GM23338 (cell line): Measurements from ENCODE around the gene SLC39A11. TPM values are rescaled to one million over a fixed set of nuclear protein-coding genes. Genes with fewer than 3 reads are reported as not detected.

Experiments used
- ATAC-seq: fragments of 200-7000 bp; cut with Tn5 transposase; 3 replicates; pipeline ENCODE4 v1.9.1; 2020
- DNase-seq: peaks from one replicate; pipeline ENCODE4 v3.0.0-alpha.2; 2015; ENCODE audit warnings: low spot score
- H2AFZ ChIP-seq: fragments of 200-600 bp; sonication (generic); 2 replicates; pipeline ENCODE4 v1.8.0; 2016; ENCODE audit warnings: antibody characterized with exemption, mild to moderate bottlenecking, moderate library complexity
- H3F3A ChIP-seq: fragments of 200-600 bp; sonication (generic); replicated peaks from 2 replicates; pipeline ENCODE4 v1.8.0; 2017; ENCODE audit warnings: antibody characterized with exemption, mixed run types, low read depth
- H3K27ac ChIP-seq: fragments of 200-600 bp; sonication (generic); 2 replicates; pipeline ENCODE4 v1.6.1; 2016; ENCODE audit warnings: low read depth
- H3K27me3 ChIP-seq: fragments of 200-600 bp; sonication (generic); 2 replicates; pipeline ENCODE4 v1.8.0; 2016; ENCODE audit warnings: mild to moderate bottlenecking, mixed run types, moderate library complexity; ENCODE audit not compliant: insufficient read depth
- H3K36me3 ChIP-seq: fragments of 200-600 bp; sonication (generic); 2 replicates; pipeline ENCODE4 v1.8.0; 2016; ENCODE audit warnings: mild to moderate bottlenecking; ENCODE audit not compliant: insufficient read depth
- H3K4me1 ChIP-seq: fragments of 200-600 bp; sonication (generic); 2 replicates; pipeline ENCODE4 v1.8.0; 2016; ENCODE audit warnings: mild to moderate bottlenecking, moderate library complexity; ENCODE audit not compliant: insufficient read depth
- H3K4me2 ChIP-seq: fragments of 200-600 bp; sonication (generic); 2 replicates; pipeline ENCODE4 v1.7.1; 2017; ENCODE audit warnings: mixed run types
- H3K4me3 ChIP-seq: fragments of 200-600 bp; sonication (generic); 2 replicates; pipeline ENCODE4 v1.6.1; 2016; ENCODE audit warnings: mixed run types
- H3K79me2 ChIP-seq: fragments of 200-600 bp; sonication (generic); replicated peaks from 2 replicates; pipeline ENCODE4 v1.8.0; 2017; ENCODE audit warnings: mild to moderate bottlenecking; ENCODE audit not compliant: insufficient read depth
- H3K9me2 ChIP-seq: fragments of 200-600 bp; sonication (generic); 2 replicates; pipeline ENCODE4 v1.8.0; 2017; ENCODE audit not compliant: insufficient read depth
- H4K20me1 ChIP-seq: fragments of 200-600 bp; sonication (generic); replicated peaks from 2 replicates; pipeline ENCODE4 v1.8.0; 2017; ENCODE audit warnings: mild to moderate bottlenecking; ENCODE audit not compliant: insufficient read depth
- H3K27ac Mint-ChIP-seq: 2 replicates; pipeline ENCODE4 v1.8.0; 2020; ENCODE audit warnings: inconsistent platforms, mild to moderate bottlenecking, moderate library complexity, mixed read lengths
- H3K27me3 Mint-ChIP-seq: 3 replicates; pipeline ENCODE4 v1.8.0; 2022; ENCODE audit warnings: low read depth, mild to moderate bottlenecking, moderate library complexity, mixed read lengths, inconsistent platforms; ENCODE audit not compliant: insufficient read depth, poor library complexity
- H3K36me3 Mint-ChIP-seq: 3 replicates; pipeline ENCODE4 v1.8.0; 2021; ENCODE audit warnings: low read depth, mild to moderate bottlenecking, inconsistent platforms, moderate library complexity, mixed read lengths
- H3K4me1 Mint-ChIP-seq: 3 replicates; pipeline ENCODE4 v1.8.0; 2020; ENCODE audit warnings: mild to moderate bottlenecking, inconsistent platforms, mixed read lengths
- H3K4me3 Mint-ChIP-seq: 3 replicates; pipeline ENCODE4 v1.8.0; 2021; ENCODE audit warnings: moderate library complexity, mild to moderate bottlenecking, inconsistent platforms, mixed read lengths
- H3K9me3 Mint-ChIP-seq: 3 replicates; pipeline ENCODE4 v1.8.0; 2020; ENCODE audit warnings: moderate library complexity, mild to moderate bottlenecking, inconsistent platforms, mixed read lengths
- EZH2 ChIP-seq: fragments of 200-600 bp; sonication (generic); IDR thresholded peaks from one replicate; pipeline ENCODE4 v1.8.0; 2017; ENCODE audit warnings: antibody characterized with exemption, mild to moderate bottlenecking, low read depth; ENCODE audit not compliant: unreplicated experiment
- NANOG ChIP-seq: IDR thresholded peaks from 2 replicates; pipeline ENCODE4 v1.6.1; 2016; ENCODE audit warnings: antibody characterized with exemption, borderline replicate concordance
- POLR2AphosphoS5 ChIP-seq: IDR thresholded peaks from 2 replicates; pipeline ENCODE4 v1.6.1; 2016; ENCODE audit warnings: antibody characterized with exemption, low read depth
- polyA plus RNA-seq: library from polyadenylated mRNA; unstranded; fragments of >200 nt; fragmentation: Nextera tagmentation; extraction: Ambion mirVana; gene quantifications from 2 replicates; pipeline ENCODE4 v1.2.1, GENCODE V29; 2016
- total RNA-seq: library from RNA; depleted of rRNA; stranded (reverse); fragments of >200 nt; shearing (Covaris generic); gene quantifications from 2 replicates; pipeline ENCODE4 v1.2.3, GENCODE V29; 2014
- TF ChIP-seq, protein P1 (sequence below), 2 experiments: fragments of 200-600 bp in 1 of 2; sonication (generic) in 1 of 2; conservative IDR thresholded peaks; 2 replicates each; pipeline versions ENCODE4 v1.5.1 to v1.6.1; 2016 to 2017; ENCODE audit warnings: antibody characterized with exemption in 2 of 2, low read depth in 2 of 2, mild to moderate bottlenecking in 2 of 2, moderate library complexity in 1 of 2
- TF ChIP-seq, protein P2 (sequence below): IDR thresholded peaks from one replicate; pipeline ENCODE4 v1.6.1; 2018; ENCODE audit warnings: antibody characterized with exemption; ENCODE audit not compliant: unreplicated experiment
- TF ChIP-seq, protein P3 (sequence below): IDR thresholded peaks from 2 replicates; pipeline ENCODE4 v1.6.1; 2016; ENCODE audit warnings: antibody characterized with exemption

SLC39A11 gene
- total and polyA plus RNA-seq, 2 experiments from 2014 or later: 10.8 to 18.1 TPM

DNA sequence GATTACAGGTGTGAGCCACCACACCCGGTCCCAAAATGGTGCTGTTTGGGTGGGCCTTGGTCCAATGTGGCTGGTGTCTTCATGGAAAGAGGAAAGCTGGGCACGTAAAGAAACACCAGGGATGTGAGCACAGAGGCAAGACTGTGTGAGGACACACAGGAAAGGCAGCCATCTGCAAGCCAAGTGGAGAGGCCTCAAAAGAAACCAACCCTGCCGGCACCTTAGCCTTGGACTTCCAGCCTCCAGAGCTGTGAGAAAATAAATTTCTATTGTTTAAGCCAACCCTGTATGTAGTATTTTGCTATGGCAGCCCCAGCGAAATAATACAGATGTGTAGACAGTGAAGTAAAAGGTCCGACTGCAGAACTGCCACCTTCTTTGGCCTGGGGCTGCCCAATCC is 68.7 kb downstream of the SLC39A11 start:
- TF ChIP-seq EZH2 (no peak), NANOG (no peak)
- TF ChIP-seq, protein P1, sequence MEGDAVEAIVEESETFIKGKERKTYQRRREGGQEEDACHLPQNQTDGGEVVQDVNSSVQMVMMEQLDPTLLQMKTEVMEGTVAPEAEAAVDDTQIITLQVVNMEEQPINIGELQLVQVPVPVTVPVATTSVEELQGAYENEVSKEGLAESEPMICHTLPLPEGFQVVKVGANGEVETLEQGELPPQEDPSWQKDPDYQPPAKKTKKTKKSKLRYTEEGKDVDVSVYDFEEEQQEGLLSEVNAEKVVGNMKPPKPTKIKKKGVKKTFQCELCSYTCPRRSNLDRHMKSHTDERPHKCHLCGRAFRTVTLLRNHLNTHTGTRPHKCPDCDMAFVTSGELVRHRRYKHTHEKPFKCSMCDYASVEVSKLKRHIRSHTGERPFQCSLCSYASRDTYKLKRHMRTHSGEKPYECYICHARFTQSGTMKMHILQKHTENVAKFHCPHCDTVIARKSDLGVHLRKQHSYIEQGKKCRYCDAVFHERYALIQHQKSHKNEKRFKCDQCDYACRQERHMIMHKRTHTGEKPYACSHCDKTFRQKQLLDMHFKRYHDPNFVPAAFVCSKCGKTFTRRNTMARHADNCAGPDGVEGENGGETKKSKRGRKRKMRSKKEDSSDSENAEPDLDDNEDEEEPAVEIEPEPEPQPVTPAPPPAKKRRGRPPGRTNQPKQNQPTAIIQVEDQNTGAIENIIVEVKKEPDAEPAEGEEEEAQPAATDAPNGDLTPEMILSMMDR (conservative IDR thresholded peaks at IDR 0.05; ENCODE audit: low read depth in 2 of 2): no peak
- TF ChIP-seq, protein P2, sequence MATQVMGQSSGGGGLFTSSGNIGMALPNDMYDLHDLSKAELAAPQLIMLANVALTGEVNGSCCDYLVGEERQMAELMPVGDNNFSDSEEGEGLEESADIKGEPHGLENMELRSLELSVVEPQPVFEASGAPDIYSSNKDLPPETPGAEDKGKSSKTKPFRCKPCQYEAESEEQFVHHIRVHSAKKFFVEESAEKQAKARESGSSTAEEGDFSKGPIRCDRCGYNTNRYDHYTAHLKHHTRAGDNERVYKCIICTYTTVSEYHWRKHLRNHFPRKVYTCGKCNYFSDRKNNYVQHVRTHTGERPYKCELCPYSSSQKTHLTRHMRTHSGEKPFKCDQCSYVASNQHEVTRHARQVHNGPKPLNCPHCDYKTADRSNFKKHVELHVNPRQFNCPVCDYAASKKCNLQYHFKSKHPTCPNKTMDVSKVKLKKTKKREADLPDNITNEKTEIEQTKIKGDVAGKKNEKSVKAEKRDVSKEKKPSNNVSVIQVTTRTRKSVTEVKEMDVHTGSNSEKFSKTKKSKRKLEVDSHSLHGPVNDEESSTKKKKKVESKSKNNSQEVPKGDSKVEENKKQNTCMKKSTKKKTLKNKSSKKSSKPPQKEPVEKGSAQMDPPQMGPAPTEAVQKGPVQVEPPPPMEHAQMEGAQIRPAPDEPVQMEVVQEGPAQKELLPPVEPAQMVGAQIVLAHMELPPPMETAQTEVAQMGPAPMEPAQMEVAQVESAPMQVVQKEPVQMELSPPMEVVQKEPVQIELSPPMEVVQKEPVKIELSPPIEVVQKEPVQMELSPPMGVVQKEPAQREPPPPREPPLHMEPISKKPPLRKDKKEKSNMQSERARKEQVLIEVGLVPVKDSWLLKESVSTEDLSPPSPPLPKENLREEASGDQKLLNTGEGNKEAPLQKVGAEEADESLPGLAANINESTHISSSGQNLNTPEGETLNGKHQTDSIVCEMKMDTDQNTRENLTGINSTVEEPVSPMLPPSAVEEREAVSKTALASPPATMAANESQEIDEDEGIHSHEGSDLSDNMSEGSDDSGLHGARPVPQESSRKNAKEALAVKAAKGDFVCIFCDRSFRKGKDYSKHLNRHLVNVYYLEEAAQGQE: no peak
- TF ChIP-seq, protein P3, sequence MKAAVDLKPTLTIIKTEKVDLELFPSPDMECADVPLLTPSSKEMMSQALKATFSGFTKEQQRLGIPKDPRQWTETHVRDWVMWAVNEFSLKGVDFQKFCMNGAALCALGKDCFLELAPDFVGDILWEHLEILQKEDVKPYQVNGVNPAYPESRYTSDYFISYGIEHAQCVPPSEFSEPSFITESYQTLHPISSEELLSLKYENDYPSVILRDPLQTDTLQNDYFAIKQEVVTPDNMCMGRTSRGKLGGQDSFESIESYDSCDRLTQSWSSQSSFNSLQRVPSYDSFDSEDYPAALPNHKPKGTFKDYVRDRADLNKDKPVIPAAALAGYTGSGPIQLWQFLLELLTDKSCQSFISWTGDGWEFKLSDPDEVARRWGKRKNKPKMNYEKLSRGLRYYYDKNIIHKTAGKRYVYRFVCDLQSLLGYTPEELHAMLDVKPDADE: no peak
- no peak overlapping the region for H3K27ac Mint-ChIP-seq
- no peaks in the 10 kb centered on the region for H3K9me2 ChIP-seq
- H3K27me3 ChIP-seq: no peaks in the 10 kb centered on the region
- H3K9me3 Mint-ChIP-seq: peaks cover 2% of the 10 kb centered on the region; the same call in 2 of the 3 replicates
- ATAC-seq (no peak), DNase-seq (no peak)
- no peaks in the 10 kb centered on the region; the same call in 1 of the 2 replicates for H4K20me1 ChIP-seq
- H3F3A ChIP-seq: no peaks in the 10 kb centered on the region
- peaks cover 5% of the 10 kb centered on the region; the same call in 2 of the 3 replicates for H3K4me1 Mint-ChIP-seq
- peaks cover 6% of the 10 kb centered on the region; the same call in 1 of the 3 replicates for H3K36me3 Mint-ChIP-seq
- no peak overlapping the region for H3K4me3 Mint-ChIP-seq
- H3K79me2 ChIP-seq: no peaks in the 10 kb centered on the region
- H2AFZ ChIP-seq: no peak overlapping the region
- no peak overlapping the region for H3K4me3 ChIP-seq
- no peak overlapping the region for H3K27ac ChIP-seq
- no peak overlapping the region for H3K4me2 ChIP-seq
- H3K36me3 ChIP-seq: 0 out of 2 replicates have a peak, but pooled peaks cover 2% of the 10 kb centered on the region
- H3K4me1 ChIP-seq: no peaks in the 10 kb centered on the region
- peaks cover 4% of the 10 kb centered on the region for H3K27me3 Mint-ChIP-seq

DNA sequence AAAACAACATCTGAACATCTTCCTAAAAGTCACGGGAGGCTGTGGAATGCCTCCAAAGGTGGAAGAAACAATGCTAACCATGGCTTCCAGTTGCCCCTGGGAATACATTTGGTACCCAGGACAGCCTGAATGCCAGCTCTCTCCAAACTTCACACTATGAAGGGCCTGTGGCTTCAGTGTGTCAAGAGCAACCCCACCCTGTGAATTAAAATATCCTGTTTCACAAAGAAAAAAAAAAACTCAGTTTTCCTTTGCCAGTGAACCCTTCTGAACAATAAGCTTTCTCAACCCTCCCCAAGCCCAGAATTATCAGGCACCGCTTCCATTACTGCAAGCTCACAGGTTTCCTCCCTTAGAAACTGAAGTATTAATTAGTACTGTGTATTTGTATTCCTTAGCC is 69.8 kb downstream of the SLC39A11 start:
- no peak for TF ChIP-seq POLR2AphosphoS5
- H3K4me2 ChIP-seq: no peak overlapping the region
- H3K4me3 ChIP-seq: no peak overlapping the region
- DNase-seq (no peak), ATAC-seq (no peak)
- no peak overlapping the region for H3K27ac ChIP-seq
- H2AFZ ChIP-seq: no peak overlapping the region
- Mint-ChIP-seq H3K27me3 (peaks cover 4% of the 10 kb centered on the region), H3K27ac (no peak overlapping the region), H3K36me3 (peaks cover 9% of the 10 kb centered on the region; the same call in 2 of the 3 replicates), H3K4me3 (no peak overlapping the region), H3K4me1 (peaks cover 5% of the 10 kb centered on the region; the same call in 2 of the 3 replicates), H3K9me3 (peaks cover 6% of the 10 kb centered on the region; the same call in 2 of the 3 replicates)
- H3K4me1 ChIP-seq: no peaks in the 10 kb centered on the region
- H3K27me3 ChIP-seq: no peaks in the 10 kb centered on the region
- H3K36me3 ChIP-seq: 0 out of 2 replicates have a peak, but pooled peaks cover 5% of the 10 kb centered on the region
- no peaks in the 10 kb centered on the region for H3K9me2 ChIP-seq
- no peaks in the 10 kb centered on the region; the same call in 1 of the 2 replicates for H4K20me1 ChIP-seq
- no peaks in the 10 kb centered on the region for H3K79me2 ChIP-seq
- no peaks in the 10 kb centered on the region for H3F3A ChIP-seq
